Right cardiac atrium (tissue), 5 donors: ENCODE results near the gene AGER. TPM values are rescaled to one million over a fixed set of nuclear protein-coding genes. Genes with fewer than 3 reads are reported as not detected.

ENCODE experiments used
- ATAC-seq, 2 donors: fragments of 200-7000 bp; cut with Tn5 transposase; one replicate each; pipeline versions ENCODE4 v1.8.0 to v1.9.1; 2020; ENCODE audit warnings: moderate library complexity in 2 of 2, mild to moderate bottlenecking in 1 of 2
- DNase-seq, 3 donors: peaks; one replicate each; pipeline ENCODE4 v3.0.0-alpha.2; 2020
- H3K27ac ChIP-seq: one replicate; pipeline ENCODE4 v1.5.1; 2013; ENCODE audit warnings: mild to moderate bottlenecking, low read length, control low read depth, moderate library complexity
- H3K27me3 ChIP-seq: one replicate; pipeline ENCODE4 v1.6.1; 2013; ENCODE audit not compliant: control insufficient read depth, insufficient read depth
- H3K4me1 ChIP-seq: one replicate; pipeline ENCODE4 v1.6.1; 2013; ENCODE audit warnings: low read length; ENCODE audit not compliant: control insufficient read depth, insufficient read depth
- H3K4me3 ChIP-seq: one replicate; pipeline ENCODE4 v1.5.1; 2013; ENCODE audit warnings: low read length, control low read depth
- H3K9me3 ChIP-seq: one replicate; pipeline ENCODE4 v1.6.1; 2013; ENCODE audit warnings: low read length; ENCODE audit not compliant: control insufficient read depth
- WGBS: extraction: QIAGEN DNeasy Blood & Tissue Kit; methylation state at CpG from one replicate; pipeline ENCODE4 v1.1.7; 2013; 5-methylcytosine and 5-hydroxymethylcytosine counted together
- intact Hi-C, 4 donors: fragments of 100-400 bp; cut with DNase I; formaldehyde crosslinking; loops; one replicate each; pipeline versions ENCODE4 v1.11.0 to v1.14.0; 2022 to 2023
- microRNA-seq, 2 donors: library from miRNA; unstranded; fragments of <30 nt; microRNA quantifications; one replicate each; pipeline ENCODE4 v1.2.0, GENCODE V29; 2020 to 2021
- polyA plus RNA-seq: library from polyadenylated mRNA; stranded (reverse); fragments of 200-250 nt; gene quantifications from one replicate; pipeline ENCODE4 v1.2.3, GENCODE V29; 2013
- total RNA-seq, 4 donors: library from RNA; stranded (reverse); fragmentation: NEBNext Ultra II Directional; extraction: Animal tissue kit (Norgen Biotek cat#: 25700); gene quantifications; one replicate each; pipeline ENCODE4 v1.2.1, GENCODE V29; 2021
- donor health status: healthy with polysubstance abuse.
- donor health status: DM: no; HTN: yes; CAD: no.
- donor health status: DM: no; HTN: no; CAD: no.
- donor health status: DM: no; HTN: yes; CAD: no; lungs with severe emphysema.
- donor health status: DM: yes; HTN: yes; CAD: no.

AGER gene
- total and polyA plus RNA-seq, 5 donors = 1.6 to 3.6 (median 3.5) TPM

DNA sequence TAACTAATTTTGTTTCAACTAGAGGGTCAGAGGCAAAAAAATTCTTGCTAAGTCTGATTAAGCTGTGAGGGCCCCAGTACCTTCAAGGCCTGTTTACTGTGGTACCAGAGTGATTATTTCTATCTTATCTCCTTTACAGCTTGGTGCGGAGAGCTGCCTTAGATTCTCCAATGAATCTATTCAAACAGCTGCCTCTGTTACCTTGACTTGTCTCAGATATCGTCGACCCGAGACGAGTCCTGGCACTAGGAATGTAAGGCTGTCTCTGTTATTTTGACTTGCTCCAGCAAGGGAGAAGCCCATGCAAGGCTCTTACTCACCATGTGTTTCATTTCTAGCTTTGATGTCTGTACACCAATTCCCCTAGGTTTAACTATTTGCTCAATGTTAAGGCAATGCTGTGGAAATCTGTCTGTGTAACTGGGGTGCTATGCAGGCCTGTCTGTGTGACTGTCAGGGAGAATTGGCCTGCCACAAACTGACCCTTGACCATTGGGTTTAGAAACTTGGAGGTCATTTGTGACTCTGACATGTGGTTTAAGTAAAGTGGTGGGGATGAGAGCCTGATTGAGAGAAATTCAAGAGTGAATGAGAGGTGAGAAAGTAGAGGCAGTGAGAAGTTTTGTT is 43.5 kb downstream of the AGER start:
- H3K9me3 ChIP-seq = no peaks in the 10 kb centered on the region
- no peaks in the 10 kb centered on the region for H3K27me3 ChIP-seq
- no peak overlapping the region for H3K4me3 ChIP-seq
- H3K27ac ChIP-seq = no peak overlapping the region
- DNase-seq = no peak
- ATAC-seq = no peak
- 48% methylated on average over 5 of the region's 5 CpGs for WGBS
- H3K4me1 ChIP-seq = no peaks in the 10 kb centered on the region
- intact Hi-C loops = no loop called here

DNA sequence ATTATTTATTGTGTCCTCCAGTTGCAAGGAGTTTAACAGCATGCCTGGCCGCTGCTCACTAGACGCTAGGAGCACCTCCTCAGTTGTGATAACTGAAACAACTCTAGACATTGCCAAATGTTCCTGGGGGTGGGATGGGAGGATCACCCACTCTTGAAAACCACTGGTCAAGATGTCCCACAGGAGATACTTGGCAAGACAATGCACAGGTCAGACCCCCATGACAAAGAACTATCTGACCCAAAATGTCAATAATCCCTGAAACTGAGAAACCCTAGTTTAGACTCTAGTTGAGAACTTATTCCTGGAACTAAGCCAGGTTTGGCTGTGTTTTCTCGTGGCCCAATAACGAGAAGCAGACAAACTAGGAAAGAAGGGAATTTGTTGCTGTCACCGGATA is 44.5 kb downstream of the AGER start:
- intact Hi-C loops = no loop called here
- no peak for DNase-seq
- Histone ChIP-seq H3K27me3 (no peaks in the 10 kb centered on the region), H3K4me3 (no peak overlapping the region), H3K9me3 (no peaks in the 10 kb centered on the region), H3K4me1 (no peaks in the 10 kb centered on the region), H3K27ac (no peak overlapping the region)
- 51% methylated on average over 5 of the region's 5 CpGs for WGBS
- ATAC-seq = no peak

DNA sequence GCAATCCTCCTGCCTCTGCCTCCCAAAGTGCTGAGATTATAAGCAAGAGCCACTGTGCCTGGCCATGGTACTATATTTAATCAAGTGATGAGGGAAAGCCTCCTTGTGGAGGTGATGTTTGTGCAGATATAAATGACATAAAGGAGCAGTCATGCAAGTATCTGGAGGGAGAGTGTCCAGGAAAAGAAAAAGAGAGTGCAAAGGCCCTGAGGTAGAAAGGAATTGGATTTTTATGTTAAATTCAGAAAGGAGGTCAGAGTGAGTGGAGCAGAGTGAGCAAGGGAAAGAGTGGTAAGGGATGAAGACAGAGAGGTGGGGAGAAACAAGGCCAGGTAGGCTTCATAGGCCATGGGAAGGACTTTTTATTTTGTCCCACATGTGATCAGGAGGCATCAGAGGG is 46.6 kb downstream of the AGER start:
- intact Hi-C loops = no loop called here
- H3K4me1 ChIP-seq = no peaks in the 10 kb centered on the region
- ATAC-seq (no peak), DNase-seq (no peak)
- no peak overlapping the region for H3K4me3 ChIP-seq
- H3K27me3 ChIP-seq = no peaks in the 10 kb centered on the region
- H3K9me3 ChIP-seq = no peaks in the 10 kb centered on the region
- H3K27ac ChIP-seq = no peak overlapping the region

DNA sequence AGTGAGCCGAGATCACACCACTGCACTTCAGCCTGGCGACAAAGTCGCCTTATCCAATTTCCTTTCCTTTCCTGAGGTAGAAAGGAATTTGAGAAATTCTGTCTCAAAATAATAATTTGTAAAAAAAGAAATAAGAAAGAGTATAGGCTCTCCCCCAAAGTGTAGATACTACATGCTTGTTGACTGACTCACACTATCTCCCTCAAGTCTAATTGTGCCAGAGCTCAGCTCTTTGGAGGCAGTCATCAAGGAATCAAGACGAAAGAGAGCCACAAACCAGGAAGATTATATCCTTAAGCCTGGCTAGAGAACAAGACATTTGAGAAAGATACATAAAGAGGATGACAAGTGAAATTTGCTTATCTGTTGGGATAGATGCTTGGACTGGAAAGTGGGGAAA is 50.3 kb downstream of the AGER start:
- no peaks in the 10 kb centered on the region for H3K9me3 ChIP-seq
- no peak for DNase-seq
- H3K4me3 ChIP-seq = no peak overlapping the region
- ATAC-seq = no peak
- intact Hi-C loops = no loop called here
- H3K27ac ChIP-seq = no peak overlapping the region
- 71% methylated on average over 4 of the region's 4 CpGs for WGBS
- H3K27me3 ChIP-seq = no peaks in the 10 kb centered on the region
- H3K4me1 ChIP-seq = peaks cover 8% of the 10 kb centered on the region

DNA sequence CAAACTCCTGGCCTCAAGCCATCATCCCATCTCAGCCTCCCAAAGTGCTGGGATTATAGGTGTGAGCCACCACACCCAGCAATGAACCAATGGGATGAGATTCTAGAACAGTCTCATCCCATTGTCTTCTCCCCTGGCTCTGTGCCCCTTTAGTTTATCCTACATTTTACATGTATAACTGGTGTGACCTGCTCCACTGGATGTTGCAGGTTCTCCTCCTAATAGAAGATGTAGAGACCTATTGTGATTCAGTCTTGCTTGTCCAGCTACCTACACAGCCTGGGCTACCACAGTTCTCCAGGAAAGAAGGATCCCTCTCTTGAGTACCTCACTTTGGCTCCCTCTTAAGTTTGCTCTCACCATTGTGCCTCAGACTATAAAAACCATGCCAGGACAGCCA is 51.9 kb downstream of the AGER start:
- no peak for ATAC-seq
- Histone ChIP-seq H3K27me3 (no peaks in the 10 kb centered on the region), H3K4me1 (peaks cover 17% of the 10 kb centered on the region), H3K9me3 (no peaks in the 10 kb centered on the region), H3K4me3 (no peak overlapping the region), H3K27ac (no peak overlapping the region)
- intact Hi-C loops = no loop called here
- no peak for DNase-seq

DNA sequence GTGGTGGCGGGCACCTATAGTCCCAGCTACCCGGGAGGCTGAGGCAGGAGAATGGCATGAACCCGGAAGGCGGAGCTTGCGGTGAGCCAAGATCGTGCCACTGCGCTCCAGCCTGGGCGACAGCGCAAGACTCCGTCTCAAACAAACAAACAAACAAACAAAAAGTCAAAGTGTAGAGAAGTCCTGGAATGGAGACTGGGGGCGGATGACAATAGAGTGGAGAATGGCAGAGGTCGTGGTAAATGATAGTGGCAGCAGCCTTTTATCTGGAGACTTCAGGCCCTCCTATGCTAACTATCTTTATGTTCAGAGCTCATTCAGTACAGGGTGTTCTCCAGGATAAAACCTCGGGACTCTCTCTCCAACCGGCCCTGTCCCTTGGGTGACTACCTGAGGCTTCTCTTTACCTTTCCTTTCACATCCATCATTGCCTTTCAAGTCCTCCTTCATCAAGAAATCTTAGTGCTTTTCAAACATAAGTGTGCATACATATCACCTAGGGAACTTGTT is 52.6 kb downstream of the AGER start:
- WGBS = 88% methylated on average over 14 of the region's 14 CpGs
- Histone ChIP-seq H3K27me3 (no peaks in the 10 kb centered on the region), H3K27ac (no peak overlapping the region), H3K9me3 (no peaks in the 10 kb centered on the region), H3K4me3 (no peak overlapping the region), H3K4me1 (peaks cover 21% of the 10 kb centered on the region)
- intact Hi-C loops = no loop called here
- DNase-seq = no peak
- ATAC-seq = no peak

Small RNAs within 50 kb of the gene (microRNA-seq; reads per million reads assigned to microRNA genes)
- 1.1 to 3.4 reads per million in 2 donors for gene MIR6721
- 0.42 to 0.54 reads per million in 2 donors for gene MIR6833

Other genes starting within 250 kb of the AGER start
- gene CFB, start 238.2 kb downstream of the AGER start, total RNA-seq = 10 to 100 TPM; 14.2 to 34.2 (median 24.2) TPM
- gene CFB, start 238.2 kb downstream of the AGER start, polyA plus RNA-seq = 10.4 TPM
- 10 to 100 TPM; 49.2 to 53.1 (median 50.9) TPM for gene NELFE, start 225.3 kb downstream of the AGER start, total RNA-seq
- gene NELFE, start 225.3 kb downstream of the AGER start, polyA plus RNA-seq = 45.8 TPM
- gene SKIC2, start 225.1 kb downstream of the AGER start, total RNA-seq = 10 to 100 TPM; 36.5 to 43.1 (median 37.0) TPM
- 28.9 TPM for gene SKIC2, start 225.1 kb downstream of the AGER start, polyA plus RNA-seq
- 10 to 100 TPM; 12.0 to 17.2 (median 16.1) TPM for gene DXO, start 212.1 kb downstream of the AGER start, total RNA-seq
- gene DXO, start 212.1 kb downstream of the AGER start, polyA plus RNA-seq = 16.9 TPM
- 100 to 1,000 TPM in 3 of 4 donors, 10 to 100 TPM in 1; 91.0 to 154 (median 139) TPM for gene C4A, start 202.2 kb downstream of the AGER start, total RNA-seq
- gene C4A, start 202.2 kb downstream of the AGER start, polyA plus RNA-seq = 40.7 TPM
- gene C4B, start 169.5 kb downstream of the AGER start, total RNA-seq = 100 to 1,000 TPM in 3 of 4 donors, 10 to 100 TPM in 1; 86.0 to 163 (median 139) TPM
- 41.2 TPM for gene C4B, start 169.5 kb downstream of the AGER start, polyA plus RNA-seq
- gene CYP21A2, start 145.8 kb downstream of the AGER start, total RNA-seq = 1 to 10 TPM in 1 of 4 donors, under 1 TPM in 2, not detected in 1; 0.47 to 3.2 (median 0.51) TPM
- 0.48 TPM for gene CYP21A2, start 145.8 kb downstream of the AGER start, polyA plus RNA-seq
- 100 to 1,000 TPM in 3 of 4 donors, 10 to 100 TPM in 1; 77.9 to 182 (median 115) TPM for gene TNXB, start 74.9 kb downstream of the AGER start, total RNA-seq
- 99.0 TPM for gene TNXB, start 74.9 kb downstream of the AGER start, polyA plus RNA-seq
- 10 to 100 TPM; 35.2 to 44.9 (median 38.5) TPM for gene ATF6B, start 56.0 kb downstream of the AGER start, total RNA-seq
- gene ATF6B, start 56.0 kb downstream of the AGER start, polyA plus RNA-seq = 29.2 TPM
- gene FKBPL, start 54.0 kb downstream of the AGER start, total RNA-seq = 1 to 10 TPM; 2.9 to 3.6 (median 3.1) TPM
- 3.5 TPM for gene FKBPL, start 54.0 kb downstream of the AGER start, polyA plus RNA-seq
- 1 to 10 TPM; 1.5 to 3.3 (median 1.8) TPM for gene PRRT1, start 32.3 kb downstream of the AGER start, total RNA-seq
- 2.6 TPM for gene PRRT1, start 32.3 kb downstream of the AGER start, polyA plus RNA-seq
- 10 to 100 TPM; 26.1 to 30.5 (median 30.1) TPM for gene PPT2, start 30.1 kb downstream of the AGER start, total RNA-seq
- 22.4 TPM for gene PPT2, start 30.1 kb downstream of the AGER start, polyA plus RNA-seq
- 10 to 100 TPM in 3 of 4 donors, 1 to 10 TPM in 1; 8.4 to 16.9 (median 12.9) TPM for gene EGFL8, start 19.7 kb downstream of the AGER start, total RNA-seq
- gene EGFL8, start 19.7 kb downstream of the AGER start, polyA plus RNA-seq = 12.6 TPM
- gene AGPAT1, start 8.2 kb downstream of the AGER start, total RNA-seq = 10 to 100 TPM; 56.9 to 67.2 (median 63.1) TPM
- gene AGPAT1, start 8.2 kb downstream of the AGER start, polyA plus RNA-seq = 54.9 TPM
- 10 to 100 TPM; 73.2 to 88.3 (median 76.7) TPM for gene RNF5, start 5.8 kb downstream of the AGER start, total RNA-seq
- gene RNF5, start 5.8 kb downstream of the AGER start, polyA plus RNA-seq = 118 TPM
- 10 to 100 TPM; 44.1 to 61.0 (median 51.8) TPM for gene PBX2, start 5.9 kb upstream of the AGER start, total RNA-seq
- gene PBX2, start 5.9 kb upstream of the AGER start, polyA plus RNA-seq = 44.7 TPM
- gene GPSM3, start 8.4 kb upstream of the AGER start, total RNA-seq = 1 to 10 TPM; 5.9 to 9.5 (median 8.3) TPM
- gene GPSM3, start 8.4 kb upstream of the AGER start, polyA plus RNA-seq = 4.0 TPM
- 10 to 100 TPM; 14.4 to 27.6 (median 22.1) TPM for gene NOTCH4, start 39.8 kb upstream of the AGER start, total RNA-seq
- 33.5 TPM for gene NOTCH4, start 39.8 kb upstream of the AGER start, polyA plus RNA-seq
- not detected for gene TSBP1, start 187.7 kb upstream of the AGER start, total RNA-seq
- gene TSBP1, start 187.7 kb upstream of the AGER start, polyA plus RNA-seq = not detected
- gene BTNL2, start 222.9 kb upstream of the AGER start, total RNA-seq = not detected
- gene BTNL2, start 222.9 kb upstream of the AGER start, polyA plus RNA-seq = not detected